Adrenal gland (tissue), 5 donors: ENCODE data around the gene NME9.

Experiments
- POLR2A ChIP-seq, 2 donors: fragments of 450-650 bp; IDR thresholded peaks; one replicate each; pipeline ENCODE4 v1.6.1; 2017; ENCODE audit warnings: antibody characterized with exemption in 2 of 2, mild to moderate bottlenecking in 2 of 2, moderate library complexity in 1 of 2
- TF ChIP-seq, protein P1 (sequence below), 6 experiments: fragments of 450-650 bp in 4 of 6; fragments of 200-600 bp in 2 of 6; sonication (generic) in 1 of 6; IDR thresholded peaks; 1 replicate in 5 of 6; 2 replicates in 1 of 6; pipeline versions ENCODE4 v1.5.1 to v1.8.0; 2016 to 2021; ENCODE audit warnings: antibody characterized with exemption in 6 of 6, mild to moderate bottlenecking in 2 of 6, moderate library complexity in 1 of 6
- donor health status: DM: no; HTN: no; CAD: no.

DNA sequence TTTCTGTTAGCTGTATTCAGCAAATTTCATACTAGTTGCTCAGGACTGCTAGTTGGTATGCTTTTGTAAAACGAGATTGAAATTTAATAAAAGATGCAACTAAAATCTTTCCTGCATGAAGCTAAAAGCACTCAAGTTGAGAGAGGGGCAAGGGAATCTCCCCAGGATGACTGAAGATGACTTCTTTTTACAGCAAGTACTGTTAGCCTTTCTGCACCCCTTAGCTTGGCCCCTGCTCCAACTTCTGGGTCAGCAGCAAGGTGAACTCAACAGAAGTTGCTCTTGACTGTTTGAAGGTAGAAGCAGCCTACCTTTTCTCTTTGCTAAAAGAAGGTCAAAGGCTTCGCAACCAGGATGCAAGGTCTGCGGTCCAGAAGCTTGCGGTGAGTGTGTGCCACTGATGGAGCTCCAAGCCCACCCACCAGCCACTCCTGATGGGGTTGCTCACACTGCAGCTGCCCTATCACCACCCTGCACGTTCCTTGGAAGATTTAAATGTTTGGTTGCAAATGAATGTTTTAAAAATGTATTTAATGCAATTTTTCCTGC lies 32.5 kb downstream of the NME9 start:
- TF ChIP-seq, protein P1, sequence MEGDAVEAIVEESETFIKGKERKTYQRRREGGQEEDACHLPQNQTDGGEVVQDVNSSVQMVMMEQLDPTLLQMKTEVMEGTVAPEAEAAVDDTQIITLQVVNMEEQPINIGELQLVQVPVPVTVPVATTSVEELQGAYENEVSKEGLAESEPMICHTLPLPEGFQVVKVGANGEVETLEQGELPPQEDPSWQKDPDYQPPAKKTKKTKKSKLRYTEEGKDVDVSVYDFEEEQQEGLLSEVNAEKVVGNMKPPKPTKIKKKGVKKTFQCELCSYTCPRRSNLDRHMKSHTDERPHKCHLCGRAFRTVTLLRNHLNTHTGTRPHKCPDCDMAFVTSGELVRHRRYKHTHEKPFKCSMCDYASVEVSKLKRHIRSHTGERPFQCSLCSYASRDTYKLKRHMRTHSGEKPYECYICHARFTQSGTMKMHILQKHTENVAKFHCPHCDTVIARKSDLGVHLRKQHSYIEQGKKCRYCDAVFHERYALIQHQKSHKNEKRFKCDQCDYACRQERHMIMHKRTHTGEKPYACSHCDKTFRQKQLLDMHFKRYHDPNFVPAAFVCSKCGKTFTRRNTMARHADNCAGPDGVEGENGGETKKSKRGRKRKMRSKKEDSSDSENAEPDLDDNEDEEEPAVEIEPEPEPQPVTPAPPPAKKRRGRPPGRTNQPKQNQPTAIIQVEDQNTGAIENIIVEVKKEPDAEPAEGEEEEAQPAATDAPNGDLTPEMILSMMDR (IDR thresholded peaks at IDR 0.05), result no peak
- TF ChIP-seq POLR2A (IDR thresholded peaks at IDR 0.05), result no peak
